Activated T-cell treated with anti-CD3 and anti-CD28 coated beads, Interleukin-2, amount 50 U/mL, for 24 hours (primary cell): ENCODE measurements around the gene FRRS1.
"Not testable (repeated sequence)": the region's sequence is repeated elsewhere in the genome, so short reads cannot be mapped to it uniquely, and the experiment has no call there.

Source experiments
- DNase-seq: peaks from one replicate; pipeline ENCODE4 v3.0.0-alpha.2; 2020
- H3K27ac Mint-ChIP-seq: 2 replicates; pipeline ENCODE4 v1.8.0; 2020; ENCODE audit warnings: mild to moderate bottlenecking, mixed read lengths
- H3K27me3 Mint-ChIP-seq: 2 replicates; pipeline ENCODE4 v1.8.0; 2020; ENCODE audit warnings: mixed read lengths
- H3K36me3 Mint-ChIP-seq: 2 replicates; pipeline ENCODE4 v1.8.0; 2020; ENCODE audit warnings: low read depth, mixed read lengths
- H3K4me1 Mint-ChIP-seq: 2 replicates; pipeline ENCODE4 v1.8.0; 2020; ENCODE audit warnings: low read depth, mixed read lengths
- H3K4me3 Mint-ChIP-seq: 2 replicates; pipeline ENCODE4 v1.8.0; 2020; ENCODE audit warnings: mild to moderate bottlenecking, moderate library complexity, mixed read lengths
- H3K9me3 Mint-ChIP-seq: 2 replicates; pipeline ENCODE4 v1.8.0; 2020; ENCODE audit warnings: mixed read lengths

FRRS1 gene, protein sequence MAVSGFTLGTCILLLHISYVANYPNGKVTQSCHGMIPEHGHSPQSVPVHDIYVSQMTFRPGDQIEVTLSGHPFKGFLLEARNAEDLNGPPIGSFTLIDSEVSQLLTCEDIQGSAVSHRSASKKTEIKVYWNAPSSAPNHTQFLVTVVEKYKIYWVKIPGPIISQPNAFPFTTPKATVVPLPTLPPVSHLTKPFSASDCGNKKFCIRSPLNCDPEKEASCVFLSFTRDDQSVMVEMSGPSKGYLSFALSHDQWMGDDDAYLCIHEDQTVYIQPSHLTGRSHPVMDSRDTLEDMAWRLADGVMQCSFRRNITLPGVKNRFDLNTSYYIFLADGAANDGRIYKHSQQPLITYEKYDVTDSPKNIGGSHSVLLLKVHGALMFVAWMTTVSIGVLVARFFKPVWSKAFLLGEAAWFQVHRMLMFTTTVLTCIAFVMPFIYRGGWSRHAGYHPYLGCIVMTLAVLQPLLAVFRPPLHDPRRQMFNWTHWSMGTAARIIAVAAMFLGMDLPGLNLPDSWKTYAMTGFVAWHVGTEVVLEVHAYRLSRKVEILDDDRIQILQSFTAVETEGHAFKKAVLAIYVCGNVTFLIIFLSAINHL

GRCh38 chr1:99766378-99766800 is at the start of gene FRRS1:
Gene FRRS1, minus strand, starts transcription at chr1:99766635. Its CDS starts 17,867 bp downstream, at chr1:99748768.
- Mint-ChIP-seq H3K27me3 (peaks cover 7% of the 10 kb centered on the region), H3K27ac (peak within 1 kb of the TSS; percentile 82), H3K4me1 (peaks cover 11% of the 10 kb centered on the region), H3K4me3 (peak within 1 kb of the TSS; percentile 84), H3K36me3 (no peaks in the 10 kb centered on the region), H3K9me3 (no peaks in the 10 kb centered on the region)
- peak; percentile 51 for DNase-seq

- peaks cover 3% of the 10 kb centered on the region for H3K4me1 Mint-ChIP-seq
- H3K27me3 Mint-ChIP-seq, result no peaks in the 10 kb centered on the region
- no peak overlapping the region for H3K27ac Mint-ChIP-seq
- H3K4me3 Mint-ChIP-seq, result no peak overlapping the region
- H3K9me3 Mint-ChIP-seq, result no peaks in the 10 kb centered on the region
- H3K36me3 Mint-ChIP-seq, result no peaks in the 10 kb centered on the region
- DNase-seq, result no peak
Observed at GRCh38 chr1:99814373-99814900, 48.0 kb upstream of the FRRS1 start.

DNA sequence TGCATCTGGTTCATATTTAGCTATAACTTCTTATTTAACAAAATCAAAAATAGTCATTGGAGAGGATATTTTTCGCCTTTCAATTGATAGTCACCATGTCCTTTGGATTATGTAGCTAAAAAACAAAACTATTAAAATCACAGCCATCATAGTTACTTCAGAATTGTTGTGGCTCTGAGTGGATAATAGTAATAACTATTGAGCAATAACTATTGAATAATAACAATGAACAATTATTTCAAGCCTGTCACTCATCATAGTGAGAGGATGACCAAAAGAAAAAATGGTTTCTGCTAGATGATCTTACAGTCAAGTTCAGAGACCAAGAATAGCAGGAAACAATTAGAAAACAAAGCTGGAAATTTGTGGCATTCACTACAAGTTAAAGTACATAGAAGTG is 45.3 kb upstream of the FRRS1 start:
- DNase-seq, result no peak
- Mint-ChIP-seq H3K4me3 (no peak overlapping the region), H3K9me3 (no peaks in the 10 kb centered on the region), H3K36me3 (no peaks in the 10 kb centered on the region), H3K27ac (no peak overlapping the region), H3K27me3 (peaks cover 10% of the 10 kb centered on the region), H3K4me1 (peaks cover 15% of the 10 kb centered on the region)

DNA sequence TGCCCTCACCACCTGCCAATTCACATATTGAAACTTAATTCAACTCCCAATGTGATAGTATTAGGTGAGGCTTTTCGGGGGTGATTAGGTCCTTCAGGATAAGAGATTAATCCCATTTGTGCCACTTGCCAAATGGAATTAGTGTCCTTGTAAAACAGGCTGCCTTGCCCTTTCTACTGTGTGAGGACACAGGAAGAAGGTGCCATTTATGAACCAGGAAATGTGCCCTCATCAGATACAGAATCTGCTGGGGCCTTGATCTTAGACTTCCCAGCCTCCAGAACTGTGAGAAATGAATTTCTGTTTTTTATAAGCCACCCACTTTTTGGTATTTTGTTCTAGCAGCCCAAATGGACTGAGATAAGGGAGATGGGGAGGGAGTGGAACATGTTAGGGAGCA is 44.6 kb upstream of the FRRS1 start:
- Mint-ChIP-seq H3K4me3 (no peak overlapping the region), H3K9me3 (no peaks in the 10 kb centered on the region), H3K36me3 (no peaks in the 10 kb centered on the region), H3K4me1 (peaks cover 15% of the 10 kb centered on the region), H3K27me3 (peaks cover 13% of the 10 kb centered on the region), H3K27ac (no peak overlapping the region)
- DNase-seq, result no peak

- Mint-ChIP-seq H3K27ac (peak overlapping the region; percentile 47), H3K4me1 (peaks cover 15% of the 10 kb centered on the region)
Observed at GRCh38 chr1:99808391-99809115, 42.1 kb upstream of the FRRS1 start.

DNA sequence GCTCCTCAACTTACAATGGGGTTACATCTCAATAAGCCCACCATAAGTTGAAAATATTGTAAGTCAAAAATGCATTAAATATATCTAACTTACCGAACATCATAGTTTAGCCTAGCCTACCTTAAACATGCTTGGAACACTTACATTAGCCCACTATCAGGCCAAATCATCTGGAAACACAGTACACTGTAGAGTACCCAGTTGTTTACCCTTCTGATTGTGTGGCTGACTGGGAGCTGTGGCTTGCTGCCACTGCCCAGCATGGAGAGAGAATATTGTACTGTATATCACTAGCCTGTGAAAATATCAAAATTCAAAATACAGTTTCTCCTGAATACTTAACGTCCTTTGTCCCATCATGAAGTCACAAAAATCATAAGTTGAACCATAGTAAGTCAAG is 40.4 kb upstream of the FRRS1 start:
- Mint-ChIP-seq H3K27ac (no peak overlapping the region), H3K36me3 (no peaks in the 10 kb centered on the region), H3K4me1 (peaks cover 15% of the 10 kb centered on the region), H3K4me3 (no peak overlapping the region), H3K9me3 (no peaks in the 10 kb centered on the region), H3K27me3 (peaks cover 13% of the 10 kb centered on the region)
- no peak for DNase-seq

More at GRCh38 chr1:99808391-99809115, 42.1 kb upstream of the FRRS1 start:
- Mint-ChIP-seq H3K9me3 (no peaks in the 10 kb centered on the region), H3K4me3 (peak overlapping the region; percentile 41), H3K36me3 (no peaks in the 10 kb centered on the region), H3K27me3 (peaks cover 13% of the 10 kb centered on the region)
- no peak for DNase-seq

DNA sequence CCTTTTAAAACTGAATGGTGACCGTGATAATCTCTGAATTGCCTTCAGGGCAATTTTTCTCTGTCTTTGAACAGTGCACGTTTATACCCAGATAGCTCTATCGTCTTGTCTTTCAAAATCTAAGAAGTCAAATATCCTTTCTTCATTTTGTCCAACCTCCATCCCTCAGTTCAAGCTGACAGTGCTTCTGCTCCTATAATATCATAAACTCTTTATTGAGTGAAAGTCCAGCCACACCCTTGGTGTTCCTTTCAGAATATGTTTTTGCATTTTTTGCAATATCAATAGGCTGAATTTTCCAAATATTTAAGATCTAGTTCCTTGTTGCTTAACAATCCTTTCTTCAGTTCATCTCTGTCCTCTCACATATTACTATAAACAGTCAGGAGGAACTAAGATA is 35.1 kb upstream of the FRRS1 start:
- Mint-ChIP-seq H3K27me3 (peaks cover 4% of the 10 kb centered on the region), H3K9me3 (no peaks in the 10 kb centered on the region), H3K4me3 (no peak overlapping the region), H3K27ac (no peak overlapping the region), H3K4me1 (no peaks in the 10 kb centered on the region), H3K36me3 (no peaks in the 10 kb centered on the region)
- DNase-seq, result no peak

- H3K36me3 Mint-ChIP-seq, H3K4me3 Mint-ChIP-seq, H3K9me3 Mint-ChIP-seq, H3K27ac Mint-ChIP-seq, DNase-seq, H3K4me1 Mint-ChIP-seq: not testable (repeated sequence)
- H3K27me3 Mint-ChIP-seq, result peaks cover 20% of the 10 kb centered on the region
Observed at GRCh38 chr1:99793861-99794260, 27.4 kb upstream of the FRRS1 start.

DNA sequence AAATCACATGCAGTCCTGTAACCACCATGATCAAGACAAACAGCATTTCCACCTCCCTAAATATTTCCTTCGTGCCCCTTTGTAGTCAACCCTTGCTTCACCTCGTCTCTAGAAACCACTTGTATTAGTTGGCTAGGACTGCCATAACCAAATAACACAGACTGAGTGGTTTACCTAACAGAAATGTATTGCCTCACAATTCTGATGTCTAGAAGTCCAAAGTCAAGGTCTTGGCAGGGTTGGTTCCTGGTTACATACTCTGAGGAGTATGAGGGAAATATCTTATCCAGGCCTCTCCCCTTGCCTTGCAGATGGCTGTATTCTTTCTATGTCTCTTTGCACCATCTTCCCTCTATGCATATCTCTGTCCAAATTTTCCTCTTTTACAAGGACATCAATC is 23.3 kb upstream of the FRRS1 start:
- no peaks in the 10 kb centered on the region for H3K9me3 Mint-ChIP-seq
- no peak overlapping the region for H3K4me3 Mint-ChIP-seq
- peaks cover 15% of the 10 kb centered on the region for H3K4me1 Mint-ChIP-seq
- H3K27ac Mint-ChIP-seq, result no peak overlapping the region
- H3K27me3 Mint-ChIP-seq, result peaks cover 39% of the 10 kb centered on the region
- no peak for DNase-seq
- no peaks in the 10 kb centered on the region for H3K36me3 Mint-ChIP-seq

DNA sequence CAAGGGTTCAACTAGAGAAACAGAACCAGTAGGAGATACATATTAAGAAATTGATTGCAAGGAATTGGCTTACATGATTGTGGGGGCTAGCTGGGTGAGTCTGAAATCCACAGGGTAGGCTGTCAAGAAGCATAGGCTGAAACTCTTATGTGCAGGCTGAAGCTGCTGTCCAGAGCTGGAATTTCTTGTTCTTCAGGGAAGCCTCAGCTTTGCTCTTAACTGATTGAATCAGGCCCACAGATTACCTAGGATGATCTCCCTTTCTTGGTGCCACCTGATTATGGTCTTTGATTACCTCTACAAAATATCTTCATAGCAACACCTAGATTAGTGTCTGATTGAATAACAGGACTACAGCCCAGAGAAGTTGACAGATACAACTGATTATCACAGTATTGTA is 22.5 kb upstream of the FRRS1 start:
- peaks cover 44% of the 10 kb centered on the region for H3K27me3 Mint-ChIP-seq
- H3K36me3 Mint-ChIP-seq, result no peaks in the 10 kb centered on the region
- H3K4me1 Mint-ChIP-seq, result peaks cover 21% of the 10 kb centered on the region
- H3K9me3 Mint-ChIP-seq, result no peaks in the 10 kb centered on the region
- no peak for DNase-seq
- H3K4me3 Mint-ChIP-seq, result no peak overlapping the region
- no peak overlapping the region for H3K27ac Mint-ChIP-seq

DNA sequence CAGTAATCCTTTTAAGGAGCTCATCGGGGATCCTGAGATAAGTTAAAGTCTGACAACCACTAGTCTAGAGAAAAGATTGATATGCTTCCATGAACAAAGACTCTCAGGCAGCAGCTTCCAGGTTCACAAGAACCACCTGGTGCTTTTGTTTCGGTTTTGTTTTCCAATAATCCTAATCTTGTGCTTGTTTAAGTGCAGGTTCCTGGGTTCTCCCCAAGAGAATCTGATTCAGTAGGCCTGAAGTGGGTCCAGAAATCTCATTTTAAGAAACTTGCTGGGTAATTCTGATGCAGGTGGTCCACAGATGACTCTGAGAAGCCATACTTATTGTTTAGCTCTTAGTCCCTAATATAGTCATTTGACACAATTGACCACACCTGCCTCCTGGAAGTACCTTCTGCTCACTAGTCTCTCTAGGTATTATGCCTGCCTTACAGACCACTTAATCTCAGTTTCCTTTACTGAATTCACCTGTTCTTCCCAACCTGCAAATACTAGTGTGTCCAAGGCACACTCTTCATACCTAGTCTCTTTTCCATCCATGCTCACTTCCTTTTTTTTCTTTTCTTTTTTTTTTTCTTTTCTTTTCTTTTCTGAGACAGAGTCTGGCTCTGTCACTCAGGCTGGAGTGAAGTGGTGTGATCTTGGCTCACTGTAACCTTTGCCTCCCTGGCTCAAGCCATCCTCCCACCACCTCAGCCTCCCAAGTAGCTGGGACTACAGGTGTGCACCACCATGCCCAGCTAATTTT is 20.5 kb upstream of the FRRS1 start:
- H3K9me3 Mint-ChIP-seq, result no peaks in the 10 kb centered on the region

DNA sequence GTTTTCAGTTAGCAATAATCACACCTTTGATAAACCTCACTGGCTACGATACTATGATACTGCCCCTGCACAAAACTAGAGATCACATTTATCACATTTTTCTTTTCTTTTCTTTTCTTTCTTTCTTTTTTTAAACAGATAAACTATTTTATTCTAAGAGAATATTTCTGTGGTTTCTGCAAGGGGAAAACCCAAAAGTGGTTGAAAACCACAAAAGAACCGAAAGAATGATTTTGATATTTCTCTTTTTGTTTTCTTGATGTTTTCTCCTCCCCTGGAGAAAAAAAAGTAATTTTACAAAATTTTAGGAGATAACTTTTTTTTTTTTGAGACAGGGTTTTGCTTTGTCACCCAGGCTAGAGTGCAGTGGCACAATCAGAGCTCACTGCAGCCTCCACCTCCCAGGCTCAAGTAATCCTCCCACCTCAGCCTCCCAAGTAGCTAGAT is 18.4 kb upstream of the FRRS1 start:
- H3K27ac Mint-ChIP-seq, result no peak overlapping the region
- DNase-seq, result no peak
- no peaks in the 10 kb centered on the region for H3K36me3 Mint-ChIP-seq
- H3K4me1 Mint-ChIP-seq, result peaks cover 21% of the 10 kb centered on the region
- peak overlapping the region; percentile 52 for H3K4me3 Mint-ChIP-seq
- no peaks in the 10 kb centered on the region for H3K9me3 Mint-ChIP-seq
- peaks cover 59% of the 10 kb centered on the region for H3K27me3 Mint-ChIP-seq

More for the DNA sequence above, 20.5 kb upstream of the FRRS1 start:
- Mint-ChIP-seq H3K36me3 (no peaks in the 10 kb centered on the region), H3K27ac (no peak overlapping the region), H3K4me1 (peaks cover 21% of the 10 kb centered on the region), H3K27me3 (peaks cover 47% of the 10 kb centered on the region), H3K4me3 (no peak overlapping the region)
- no peak for DNase-seq

DNA sequence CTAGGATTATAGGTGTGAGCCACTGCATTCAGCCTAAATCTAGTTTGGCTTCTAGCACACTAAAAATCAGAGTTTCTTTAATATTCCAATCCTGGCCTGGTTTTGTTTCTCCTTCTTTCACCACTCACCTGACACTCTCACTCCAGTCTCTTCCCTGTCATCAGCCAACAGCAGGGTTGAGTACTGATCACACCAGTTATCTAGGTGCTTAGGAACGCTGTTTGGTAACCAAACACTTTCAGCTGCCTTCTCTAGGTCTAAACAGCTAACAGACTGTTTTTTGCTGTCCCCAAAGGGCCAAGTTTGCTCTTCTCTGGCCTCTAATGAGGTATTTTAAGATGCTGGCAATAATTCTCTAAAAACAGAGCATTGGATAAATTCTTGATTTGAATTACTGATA is 17.7 kb upstream of the FRRS1 start:
- Mint-ChIP-seq H3K4me1 (peaks cover 21% of the 10 kb centered on the region), H3K27me3 (peaks cover 61% of the 10 kb centered on the region), H3K36me3 (no peaks in the 10 kb centered on the region), H3K27ac (no peak overlapping the region), H3K9me3 (no peaks in the 10 kb centered on the region), H3K4me3 (no peak overlapping the region)
- no peak for DNase-seq

- no peaks in the 10 kb centered on the region for H3K9me3 Mint-ChIP-seq
- peaks cover 54% of the 10 kb centered on the region for H3K27me3 Mint-ChIP-seq
- peaks cover 21% of the 10 kb centered on the region for H3K4me1 Mint-ChIP-seq
- DNase-seq, result no peak
- H3K27ac Mint-ChIP-seq, result no peak overlapping the region
- no peak overlapping the region for H3K4me3 Mint-ChIP-seq
- no peaks in the 10 kb centered on the region for H3K36me3 Mint-ChIP-seq
Observed at GRCh38 chr1:99782920-99783319, 16.5 kb upstream of the FRRS1 start.
